RPMI8226 (cell line): ENCODE data around the gene PTPRN2.
A peak's percentile ranks its signal among the peaks of the same experiment; 100 is the strongest.
"Not testable (repeated sequence)": the region's sequence is repeated elsewhere in the genome, so short reads cannot be mapped to it uniquely, and the experiment has no call there.

Experiments
- DNase-seq: peaks from one replicate; pipeline ENCODE4 v3.0.0-alpha.2; 2015

PTPRN2 gene

DNA sequence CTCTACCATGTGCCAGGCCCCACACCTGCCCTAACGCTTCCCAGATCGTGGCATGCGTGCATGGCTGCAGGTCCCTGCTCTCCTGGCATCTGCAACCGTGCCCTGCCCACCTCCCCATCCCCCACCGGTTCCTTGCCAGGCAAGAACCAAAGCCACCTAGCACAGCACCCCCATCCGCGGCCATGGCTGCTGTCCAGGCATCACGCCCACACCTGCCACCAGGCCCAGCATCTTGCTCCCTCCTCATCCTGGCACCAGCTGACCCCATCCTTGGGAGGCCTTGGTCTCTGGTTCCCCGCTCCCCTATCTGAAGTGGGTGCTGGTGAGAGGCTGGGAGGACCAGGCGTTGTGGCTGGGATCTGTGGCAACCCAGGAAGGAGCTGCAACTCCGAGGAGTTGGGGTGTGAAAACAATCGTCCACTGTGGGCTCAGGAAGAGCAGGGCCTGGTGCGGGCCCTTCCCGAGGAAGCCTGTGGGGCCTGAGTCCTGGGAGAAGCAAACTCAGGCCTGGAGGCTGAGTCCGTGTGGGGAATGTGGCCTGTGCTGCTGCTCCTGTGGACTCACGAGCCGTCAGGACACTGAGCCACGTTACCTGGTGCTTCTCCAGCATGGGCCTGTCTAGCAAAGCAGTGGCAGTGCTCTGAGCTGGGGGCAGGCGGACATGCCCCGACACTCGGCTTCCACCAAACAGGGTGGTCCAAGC lies 833.8 kb downstream of the PTPRN2 start:
- no peak for DNase-seq

DNA sequence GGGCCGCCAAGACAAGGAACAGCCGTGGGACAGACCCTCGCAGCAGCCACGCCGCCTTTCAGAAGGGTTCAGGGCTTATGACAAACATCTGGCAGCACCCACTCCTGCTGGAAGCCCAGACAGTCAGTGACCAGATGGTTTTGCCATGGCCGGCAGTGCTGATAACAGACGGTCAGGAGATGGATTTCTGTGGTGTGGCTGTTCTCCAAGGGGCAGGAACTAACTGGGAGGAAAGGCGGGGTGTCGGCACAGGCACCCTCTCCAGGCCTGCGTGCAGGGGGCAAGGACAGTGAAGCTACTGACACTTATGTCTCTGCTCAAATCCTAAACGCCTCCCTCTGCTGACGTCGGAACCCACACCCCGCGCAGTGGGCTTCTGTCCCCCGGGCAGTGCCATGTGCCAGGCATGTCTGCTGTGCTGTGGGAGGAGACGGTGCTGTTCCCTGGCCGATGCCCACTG lies 834.8 kb downstream of the PTPRN2 start:
- no peak for DNase-seq

DNA sequence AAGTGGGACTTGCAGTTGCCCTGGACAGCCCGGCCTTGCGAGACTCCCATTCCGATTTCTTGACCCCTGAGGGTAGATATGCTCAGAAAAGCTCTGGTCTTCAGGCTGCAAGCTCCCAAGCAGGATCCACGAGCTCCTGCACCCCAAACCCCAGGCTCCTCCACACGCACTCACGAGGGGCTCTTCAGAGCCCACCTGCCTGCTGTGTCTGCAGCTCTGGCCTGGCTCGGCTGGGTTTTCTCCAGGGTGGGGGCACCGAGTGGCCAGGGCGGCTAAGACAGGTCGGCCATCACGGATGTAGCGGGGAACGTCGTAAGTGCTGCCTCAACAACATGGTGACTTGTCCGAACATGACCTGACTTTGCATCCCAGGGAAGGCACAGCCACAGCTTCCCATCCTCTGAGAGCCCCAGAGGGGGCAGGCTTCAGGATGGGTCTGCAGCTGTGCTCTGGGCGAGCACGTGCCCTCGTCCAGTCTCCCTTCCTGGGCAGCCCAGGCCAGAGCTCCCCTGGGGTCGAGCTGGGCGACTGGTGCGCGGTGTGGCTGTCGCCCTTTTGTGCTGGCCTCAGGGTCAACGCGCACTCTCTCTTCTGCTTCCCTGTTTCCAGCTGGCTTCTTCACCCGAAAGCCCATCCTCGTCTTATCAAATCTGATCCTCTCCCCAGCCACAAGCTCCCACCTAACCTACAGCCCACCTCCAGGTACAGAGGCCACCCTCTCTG lies 835.5 kb downstream of the PTPRN2 start:
- DNase-seq, result no peak

DNA sequence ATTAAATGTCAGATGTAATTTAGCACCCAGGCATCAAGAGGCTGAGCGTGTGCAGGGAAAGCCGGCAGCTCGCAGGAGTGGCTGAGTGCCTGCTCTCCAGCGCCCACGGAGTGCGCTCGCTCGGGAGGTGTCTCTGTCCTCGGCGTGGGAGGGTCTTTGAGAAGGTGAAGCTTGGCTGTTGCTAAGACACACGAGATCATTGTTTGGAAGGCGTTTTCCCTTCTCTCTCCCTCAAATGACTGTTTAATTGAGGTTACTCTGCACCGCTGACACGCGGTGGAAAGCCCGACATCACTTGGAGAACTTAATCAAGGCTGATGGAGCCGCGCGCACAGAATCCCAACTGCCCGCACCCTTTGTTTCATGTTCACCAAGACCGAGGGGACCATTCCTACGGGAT lies 836.2 kb downstream of the PTPRN2 start:
- DNase-seq, result no peak

DNA sequence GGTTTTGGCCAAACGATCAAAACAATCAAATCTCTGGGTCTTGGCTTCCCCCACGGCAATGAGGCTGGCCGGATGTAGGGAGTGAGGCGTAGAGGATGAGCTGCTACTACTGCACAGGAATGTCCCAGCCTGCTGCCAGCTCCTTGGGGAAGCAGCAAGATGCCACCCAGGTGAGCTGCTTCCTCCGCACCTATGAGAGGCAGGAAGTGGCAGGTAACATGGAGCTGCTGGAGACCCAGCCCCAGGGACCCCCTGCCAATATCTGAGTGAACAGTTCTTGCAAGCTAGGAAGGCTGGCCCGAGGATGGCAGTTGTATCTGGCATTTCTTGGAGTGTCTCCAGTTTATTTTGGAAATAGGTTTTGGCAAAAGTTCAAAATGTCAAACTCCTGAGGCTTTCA lies 837.3 kb downstream of the PTPRN2 start:
- no peak for DNase-seq

DNA sequence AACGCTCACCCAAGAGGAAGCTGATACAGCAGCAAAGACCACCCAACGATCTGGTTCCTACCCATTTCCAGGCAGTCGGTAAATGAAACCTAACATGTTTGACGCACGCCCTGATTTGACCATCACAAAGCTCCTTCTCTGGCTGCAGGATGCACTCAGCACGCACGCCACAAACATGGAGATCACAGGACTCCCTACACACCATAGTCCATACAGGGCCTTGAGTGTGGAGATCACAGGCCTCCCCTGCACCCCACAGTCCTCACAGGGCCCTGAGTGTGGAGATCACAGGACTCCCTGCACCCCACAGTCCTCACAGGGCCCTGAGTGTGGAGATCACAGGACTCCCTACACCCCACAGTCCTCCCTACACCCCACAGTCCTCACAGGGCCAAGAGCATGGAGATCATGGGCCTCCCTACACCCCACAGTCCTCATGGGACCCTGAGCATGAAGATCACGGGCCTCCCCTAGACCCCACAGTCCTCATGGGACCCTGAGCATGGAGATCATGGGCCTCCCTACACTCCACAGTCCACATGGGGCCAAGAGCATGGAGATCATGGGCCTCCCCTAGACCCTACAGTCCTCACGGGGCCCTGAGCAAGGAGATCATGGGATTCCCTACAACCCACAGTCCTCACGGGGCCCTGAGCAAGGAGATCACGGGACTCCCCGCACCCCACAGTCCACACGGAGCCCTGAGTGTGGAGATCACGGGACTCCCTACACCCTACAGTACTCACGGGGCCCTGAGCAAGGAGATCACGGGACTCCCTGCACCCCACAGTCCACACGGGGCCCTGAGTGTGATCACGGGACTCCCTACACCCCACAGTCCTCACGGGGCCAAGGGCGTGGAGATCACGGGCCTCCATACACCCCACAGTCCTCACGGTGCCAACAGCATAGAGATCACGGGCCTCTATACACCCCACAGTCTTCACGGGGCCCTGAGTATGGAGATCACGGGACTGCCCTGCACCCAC lies 841.6 kb downstream of the PTPRN2 start:
- DNase-seq, result no peak

DNA sequence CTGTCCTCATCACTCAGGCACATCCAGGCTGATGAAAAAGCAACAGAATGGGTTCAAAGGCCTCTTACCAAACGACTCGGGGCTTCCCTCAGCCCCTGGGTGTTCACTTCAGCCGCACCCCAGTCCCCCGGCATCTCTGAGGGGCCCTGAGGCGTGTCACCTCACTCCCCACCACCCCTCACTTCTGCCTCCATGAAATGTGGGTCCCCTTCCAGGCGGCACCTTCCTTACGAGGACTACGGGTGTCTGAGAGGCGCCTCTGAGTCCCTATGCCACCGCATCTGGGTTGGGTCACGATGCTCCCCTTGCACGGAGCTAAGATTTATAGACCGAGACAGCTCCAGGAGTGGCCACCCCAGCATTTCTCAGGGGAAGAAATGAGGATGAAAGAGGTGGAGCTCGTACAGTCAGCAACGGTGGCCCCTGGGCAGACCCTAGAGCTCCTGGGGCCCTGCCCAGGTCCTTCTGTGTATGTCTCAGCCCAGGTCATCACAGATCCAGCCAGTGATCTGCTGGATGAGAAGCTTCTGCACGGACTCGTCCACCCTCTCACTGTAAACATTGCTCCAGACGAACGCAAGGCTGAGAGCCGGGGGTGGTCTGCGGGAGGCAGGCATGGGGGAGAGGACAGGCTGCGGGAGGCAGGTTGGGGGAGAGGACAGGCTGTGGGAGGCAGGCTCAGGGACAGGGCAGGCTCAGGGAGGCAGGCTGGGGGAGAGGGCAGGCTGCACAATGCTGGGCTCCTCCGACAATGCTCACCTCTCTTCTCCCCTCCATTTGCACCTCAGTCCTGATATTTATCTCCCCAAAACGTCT lies 842.6 kb downstream of the PTPRN2 start:
- no peak for DNase-seq

DNA sequence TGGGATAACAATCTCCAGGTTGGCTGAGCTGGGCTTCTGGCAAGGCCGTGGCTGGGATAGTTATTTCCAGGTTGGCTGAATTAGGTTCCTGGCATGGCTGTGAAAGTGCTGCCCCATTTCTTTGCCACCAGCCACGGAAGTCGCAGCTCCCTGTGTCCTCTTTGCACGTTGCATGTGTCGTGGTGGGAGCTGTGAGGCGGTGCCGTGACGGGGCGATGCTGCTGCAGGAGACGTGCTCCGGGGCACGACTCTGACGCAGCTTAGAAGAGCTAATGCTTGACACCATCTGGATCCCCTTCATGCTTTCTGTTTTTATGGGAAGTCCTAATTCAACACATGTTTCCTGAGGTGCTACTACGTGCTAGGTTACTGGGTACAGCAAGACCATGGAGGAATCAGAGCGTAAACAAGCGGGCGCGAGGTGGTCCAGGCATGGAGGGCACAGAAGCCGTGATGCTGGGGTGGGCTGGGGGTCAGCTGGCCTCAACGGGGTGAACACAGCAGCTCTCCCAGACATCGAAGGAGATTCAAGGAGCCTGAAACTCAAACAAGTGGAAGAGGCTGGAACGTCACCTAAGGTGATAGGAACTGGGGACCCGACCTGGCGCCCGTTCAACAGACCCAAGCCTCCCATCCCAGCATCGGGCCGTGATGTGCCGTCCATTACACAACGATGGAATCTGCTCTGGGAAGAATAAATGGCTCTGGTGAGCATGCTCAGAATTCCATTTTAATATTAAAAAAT lies 843.7 kb downstream of the PTPRN2 start:
- no peak for DNase-seq

DNA sequence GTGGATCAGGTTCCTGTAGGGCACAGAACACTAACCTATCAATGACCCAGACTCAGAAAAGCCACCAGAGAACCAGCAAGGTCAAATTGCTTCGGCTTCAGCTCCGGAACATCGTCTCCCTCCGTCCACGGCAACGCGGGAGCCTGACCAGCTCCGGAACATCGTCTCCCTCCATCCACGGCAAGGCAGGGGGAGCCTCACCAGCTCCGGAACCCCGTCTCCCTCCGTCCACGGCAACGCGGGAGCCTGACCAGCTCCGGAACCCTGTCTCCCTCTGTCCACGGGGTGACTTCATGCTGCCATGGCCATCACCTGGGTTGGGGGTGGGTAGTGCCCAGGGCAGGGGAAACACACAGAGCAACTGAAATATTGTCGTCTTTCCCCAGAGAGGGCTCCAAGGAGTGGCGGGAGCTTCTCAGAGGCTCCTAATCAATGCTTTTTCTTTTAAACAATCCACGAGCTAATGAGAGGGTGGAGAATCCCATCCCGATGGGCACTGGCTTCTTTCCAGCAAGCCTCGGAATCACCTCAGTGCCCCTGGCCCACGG lies 847.3 kb downstream of the PTPRN2 start:
- no peak for DNase-seq

DNA sequence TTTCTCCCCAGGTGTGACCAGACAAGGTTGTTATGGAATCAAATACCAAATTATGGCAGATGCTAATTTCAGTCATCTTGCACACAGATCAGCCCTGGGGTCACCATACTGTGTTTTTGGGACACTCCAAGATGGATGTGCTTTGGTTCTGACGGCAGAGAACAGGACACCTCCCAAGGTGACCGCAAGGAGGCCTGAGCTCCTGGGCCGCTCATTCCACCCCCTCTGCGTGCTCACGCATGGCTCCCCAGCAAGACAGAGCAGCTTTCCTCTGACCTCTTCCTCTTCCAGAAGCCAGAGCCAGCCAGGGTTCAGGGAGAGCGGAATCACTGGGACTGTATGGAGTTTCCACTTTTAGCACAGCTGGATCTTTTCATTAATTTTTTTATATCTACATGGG lies 848.0 kb downstream of the PTPRN2 start:
- peak; percentile 37 for DNase-seq

DNA sequence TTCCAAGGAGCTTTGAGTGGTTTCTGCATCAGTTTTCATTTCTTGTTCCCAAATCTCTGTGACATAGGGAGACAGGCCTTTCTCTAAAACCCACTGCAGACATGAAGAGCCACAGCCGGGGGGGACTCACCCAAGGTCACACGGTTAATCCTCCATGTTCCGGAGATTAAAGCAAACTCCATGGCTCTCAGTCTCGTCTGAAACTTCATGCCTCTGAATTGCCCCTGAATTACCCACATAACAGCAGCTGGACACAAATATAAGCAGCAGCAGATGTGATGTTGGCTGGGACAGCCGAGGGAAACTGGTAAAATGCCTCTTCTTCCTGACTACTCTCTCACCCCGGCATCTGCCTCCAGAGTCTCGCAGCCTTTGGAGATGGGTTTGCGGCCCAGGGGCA lies 848.6 kb downstream of the PTPRN2 start:
- no peak for DNase-seq

DNA sequence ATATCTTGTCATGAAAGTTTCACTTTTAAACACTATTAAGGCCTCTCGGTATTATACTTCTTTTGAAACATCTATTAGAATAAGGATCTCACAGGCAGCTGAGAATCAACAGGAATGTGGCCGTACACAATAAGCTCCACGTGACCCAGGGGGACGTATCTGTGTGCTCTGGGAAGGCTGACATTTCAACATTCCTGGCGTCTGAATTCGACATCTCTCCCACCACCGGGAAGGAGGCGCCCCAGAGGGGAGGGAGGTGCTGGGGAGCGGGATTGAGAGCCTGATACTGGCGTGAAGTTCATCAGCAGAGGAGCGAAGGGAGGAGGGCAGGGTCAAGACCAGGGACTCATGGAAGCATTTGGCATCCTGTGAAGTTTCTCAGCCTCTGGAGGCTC lies 849.6 kb downstream of the PTPRN2 start:
- no peak for DNase-seq

DNA sequence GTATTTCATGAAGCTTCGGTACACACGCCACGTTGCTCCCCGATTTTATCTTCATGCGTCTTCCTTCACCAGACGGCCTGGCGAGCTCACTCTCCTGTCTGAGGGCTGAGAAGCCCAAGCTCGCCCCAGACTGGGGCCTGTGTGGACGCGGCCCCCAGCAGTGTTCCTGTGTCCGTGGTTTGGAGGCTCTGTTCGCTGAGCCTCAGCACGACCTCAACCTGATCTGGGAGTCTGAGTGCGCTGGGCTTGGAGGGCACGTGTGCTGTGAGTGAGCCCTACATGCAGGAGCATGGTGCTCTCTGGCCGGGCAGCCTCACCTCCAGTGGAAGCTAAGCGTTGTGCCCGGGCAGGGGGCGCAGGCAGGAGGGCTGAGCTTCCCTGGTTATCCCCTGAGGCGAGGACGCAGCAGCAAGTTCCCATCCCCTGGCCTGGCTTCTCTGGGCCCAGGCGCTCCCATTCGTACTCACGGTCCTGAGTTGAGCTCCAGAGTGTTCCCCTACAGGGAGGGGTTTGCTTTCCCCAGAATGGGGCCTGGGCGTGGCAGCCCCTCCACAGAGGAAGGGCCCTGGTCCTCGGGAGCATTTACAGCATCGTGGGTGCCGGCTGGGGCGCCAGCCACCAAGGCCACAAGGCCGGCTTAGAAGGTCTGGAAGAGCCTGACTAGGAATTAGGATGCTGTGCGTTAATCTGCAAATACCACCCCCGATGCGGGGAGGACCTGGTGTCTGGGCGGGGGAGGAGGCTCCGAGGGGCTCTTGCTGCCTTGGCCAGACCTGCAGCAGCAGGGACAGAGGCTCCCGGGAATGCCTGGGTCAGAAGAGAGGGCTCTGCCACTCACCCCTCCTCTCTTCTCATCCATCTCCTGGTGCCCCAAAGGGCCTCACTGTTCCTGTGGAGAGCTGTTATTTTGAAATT lies 850.2 kb downstream of the PTPRN2 start:
- DNase-seq, result no peak

DNA sequence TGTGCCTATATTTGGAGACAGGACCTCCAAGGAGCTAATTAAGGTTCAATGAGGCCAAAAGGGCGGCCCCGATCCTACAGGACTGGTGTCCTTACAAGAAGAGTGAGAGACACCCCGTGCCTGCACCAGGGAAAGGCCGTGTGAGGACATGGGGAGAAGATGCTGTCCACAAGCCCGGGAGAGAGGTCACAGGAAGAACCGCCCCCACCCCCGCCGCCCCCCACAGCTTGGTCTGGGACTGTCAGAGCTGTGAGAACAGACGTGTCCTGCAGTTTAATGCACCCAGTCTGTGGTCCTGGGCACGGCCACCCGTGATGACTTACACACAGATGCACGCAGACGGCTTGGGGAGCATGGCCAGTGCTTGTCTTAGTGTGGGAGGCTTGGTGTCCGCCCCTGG lies 851.3 kb downstream of the PTPRN2 start:
- DNase-seq, result no peak

DNA sequence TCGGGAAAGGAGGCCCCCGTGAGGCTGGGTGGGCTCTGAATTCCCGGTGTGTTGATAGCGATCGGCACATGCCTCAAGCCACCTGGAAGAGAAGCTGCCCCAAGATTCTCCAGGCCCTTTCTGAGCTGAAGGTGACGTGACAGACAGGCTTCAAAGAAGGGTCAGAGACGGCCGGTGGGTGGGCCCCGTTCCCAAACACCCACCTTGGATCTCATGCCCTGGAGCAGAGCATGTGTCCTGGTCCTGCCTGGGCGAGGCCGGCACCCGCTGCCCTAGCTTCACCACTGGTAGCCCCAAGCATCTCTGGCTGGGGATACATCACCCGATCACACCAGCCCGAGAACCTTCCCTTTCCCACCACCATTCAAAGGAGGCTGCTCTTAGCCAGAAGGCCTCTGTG lies 851.8 kb downstream of the PTPRN2 start:
- DNase-seq, result no peak

DNA sequence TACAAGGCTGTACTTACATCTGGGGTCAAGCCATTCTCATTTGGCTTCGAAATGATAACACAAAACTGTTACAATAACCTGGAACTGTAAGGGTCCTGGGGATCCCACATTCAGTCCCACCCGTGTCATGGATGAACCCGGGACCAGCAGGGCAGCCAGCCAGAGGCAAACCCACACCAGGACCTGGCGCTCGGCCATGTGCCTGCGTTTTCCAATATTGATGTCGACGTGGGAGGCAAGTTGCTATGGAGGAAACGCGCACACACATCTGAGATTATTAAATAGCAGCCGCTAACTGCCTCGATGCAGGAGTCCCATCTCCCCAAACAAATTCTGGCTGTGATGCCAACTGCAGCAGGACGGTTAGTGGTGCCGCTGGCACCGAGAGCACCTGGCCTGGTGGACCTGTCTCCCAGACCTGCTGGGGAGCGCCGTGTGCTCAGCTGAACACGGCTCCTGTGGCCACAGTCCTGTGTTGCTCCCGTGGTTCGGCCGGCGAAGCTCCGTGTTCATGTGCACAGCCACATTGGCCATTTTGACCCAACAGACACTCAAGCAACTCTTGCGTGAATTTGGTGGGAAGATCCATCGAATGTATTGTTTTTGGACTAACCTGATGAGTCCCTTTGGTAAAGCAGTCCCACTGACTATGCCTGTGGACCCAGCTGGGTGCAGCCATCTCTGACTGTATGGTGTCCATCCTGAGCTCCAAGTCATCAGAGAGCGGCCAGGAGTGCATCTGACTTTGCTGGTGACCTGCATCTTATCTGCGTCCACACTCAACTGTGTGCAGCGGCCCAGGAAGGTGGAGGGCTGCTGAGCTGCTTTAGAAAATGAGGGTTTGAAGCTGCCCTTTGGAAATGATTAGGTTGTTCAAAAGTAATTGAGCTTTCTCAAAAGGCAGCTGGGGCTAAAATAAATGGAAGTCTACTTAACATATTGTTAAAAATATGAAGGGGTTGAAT lies 852.7 kb downstream of the PTPRN2 start:
- no peak for DNase-seq

DNA sequence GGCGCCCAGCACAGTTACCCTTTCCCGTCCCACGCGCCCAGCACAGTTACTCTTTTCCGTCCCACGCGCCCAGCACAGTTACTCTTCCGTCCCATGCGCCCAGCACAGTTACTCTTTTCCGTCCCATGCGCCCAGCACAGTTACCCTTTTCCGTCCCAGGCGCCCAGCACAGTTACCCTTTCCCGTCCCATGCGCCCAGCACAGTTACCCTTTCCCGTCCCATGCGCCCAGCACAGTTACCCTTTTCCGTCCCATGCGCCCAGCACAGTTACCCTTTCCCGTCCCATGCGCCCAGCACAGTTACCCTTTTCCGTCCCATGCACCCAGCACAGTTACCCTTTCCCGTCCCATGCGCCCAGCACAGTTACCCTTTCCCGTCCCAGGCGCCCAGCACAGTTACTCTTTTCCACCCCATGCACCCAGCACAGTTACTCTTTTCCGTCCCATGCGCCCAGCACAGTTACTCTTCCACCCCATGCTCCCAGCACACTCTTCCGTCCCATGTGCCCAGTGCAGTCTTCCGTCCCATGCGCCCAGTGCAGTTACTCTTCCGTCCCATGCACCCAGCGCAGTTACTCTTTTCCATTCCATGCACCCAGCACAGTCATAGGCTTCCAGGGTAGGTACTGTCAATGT lies 853.7 kb downstream of the PTPRN2 start:
- not testable (repeated sequence) for DNase-seq

DNA sequence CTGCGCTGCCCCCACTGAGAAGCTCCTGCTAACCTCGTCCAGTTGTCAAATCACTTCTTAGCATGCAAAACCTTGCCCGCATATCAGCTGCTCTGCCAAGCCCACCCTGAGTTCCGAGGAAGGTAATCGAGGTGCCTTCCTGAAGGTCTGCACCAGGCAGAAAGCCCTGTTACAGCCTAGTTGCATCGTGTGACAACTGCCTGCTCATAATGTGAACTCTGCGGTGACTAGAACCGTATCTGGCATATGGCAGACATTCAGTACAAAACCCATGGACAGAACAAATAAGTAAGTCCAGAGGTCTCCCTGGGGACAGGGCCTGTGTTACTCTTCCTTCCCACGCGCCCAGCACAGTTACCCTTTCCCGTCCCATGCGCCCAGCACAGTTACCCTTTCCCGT lies 856.5 kb downstream of the PTPRN2 start:
- no peak for DNase-seq

DNA sequence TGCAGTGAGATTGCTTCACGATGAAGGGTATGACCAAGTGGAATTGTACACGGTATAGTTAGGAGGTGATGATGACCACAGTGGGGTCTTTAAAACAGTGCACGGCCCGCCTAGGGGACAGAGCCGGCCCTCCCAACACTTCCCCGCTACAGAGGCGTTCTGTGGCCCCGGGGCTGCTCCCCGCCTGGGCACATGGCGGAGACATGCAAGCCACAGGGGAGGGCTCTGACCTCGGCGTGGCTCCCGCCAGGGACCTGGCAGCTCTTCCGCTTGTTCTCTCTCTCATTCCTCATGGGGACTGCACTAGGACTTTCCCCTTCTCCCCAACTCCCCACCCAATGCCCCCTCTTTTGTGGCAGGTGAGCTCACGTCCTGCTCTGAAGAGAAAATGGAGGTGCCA lies 857.0 kb downstream of the PTPRN2 start:
- DNase-seq, result no peak
